Measurements from ENCODE around the gene DAP. TPM values are rescaled to one million over a fixed set of nuclear protein-coding genes. Genes with fewer than 3 reads are reported as not detected.

The DAP gene
- total and polyA plus RNA-seq, 4 donors = 36.6 to 122 (median 101) TPM

DNA sequence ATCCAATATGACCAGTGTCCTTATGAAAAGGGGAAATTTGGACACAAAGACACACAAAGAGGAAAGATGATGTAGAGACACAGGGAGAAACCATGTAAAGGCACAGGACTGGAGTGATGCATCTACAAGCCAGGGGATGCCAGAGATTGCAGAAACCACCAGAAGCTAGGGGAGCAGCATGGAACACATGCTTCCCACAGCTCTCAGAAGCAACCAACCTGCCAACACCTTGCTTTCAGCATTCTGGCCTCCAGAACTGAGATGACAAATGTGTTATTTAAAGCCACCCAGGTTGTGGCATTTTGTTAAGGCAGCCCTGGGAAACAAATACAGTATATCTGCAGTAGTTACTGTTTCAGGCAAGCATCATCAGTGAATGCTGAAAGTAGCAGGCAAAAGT is 23.2 kb downstream of the DAP start:
- H3K4me1 ChIP-seq (ENCODE audit: control insufficient read depth in 4 of 4, insufficient read depth in 4 of 4, low read length in 3 of 4) = peaks cover 11 to 51% (median 30%) of the 10 kb centered on the region in 4 donors
- H3K9ac ChIP-seq (ENCODE audit: low read depth in 1 of 2, low read length in 2 of 2) = no peak overlapping the region
- peaks cover 0 to 4% (median under 1%) of the 10 kb centered on the region in 4 donors for H3K36me3 ChIP-seq (ENCODE audit: control insufficient read depth in 4 of 4, insufficient read depth in 3 of 4, low read depth in 1 of 4, low read length in 3 of 4)
- H3K9me3 ChIP-seq (ENCODE audit: control insufficient read depth in 4 of 4, low read length in 3 of 4) = no peaks in the 10 kb centered on the region
- peak overlapping the region in 1 of 2 donors; percentile 62 for H3K27ac ChIP-seq (ENCODE audit: low read depth in 1 of 2, low read length in 2 of 2)
- no peaks in the 10 kb centered on the region for H3K27me3 ChIP-seq (ENCODE audit: control insufficient read depth in 4 of 4, insufficient read depth in 4 of 4, low read length in 3 of 4)
- TF ChIP-seq RXRA (IDR thresholded peaks at IDR 0.05) = no peak
- TF ChIP-seq, protein P1, sequence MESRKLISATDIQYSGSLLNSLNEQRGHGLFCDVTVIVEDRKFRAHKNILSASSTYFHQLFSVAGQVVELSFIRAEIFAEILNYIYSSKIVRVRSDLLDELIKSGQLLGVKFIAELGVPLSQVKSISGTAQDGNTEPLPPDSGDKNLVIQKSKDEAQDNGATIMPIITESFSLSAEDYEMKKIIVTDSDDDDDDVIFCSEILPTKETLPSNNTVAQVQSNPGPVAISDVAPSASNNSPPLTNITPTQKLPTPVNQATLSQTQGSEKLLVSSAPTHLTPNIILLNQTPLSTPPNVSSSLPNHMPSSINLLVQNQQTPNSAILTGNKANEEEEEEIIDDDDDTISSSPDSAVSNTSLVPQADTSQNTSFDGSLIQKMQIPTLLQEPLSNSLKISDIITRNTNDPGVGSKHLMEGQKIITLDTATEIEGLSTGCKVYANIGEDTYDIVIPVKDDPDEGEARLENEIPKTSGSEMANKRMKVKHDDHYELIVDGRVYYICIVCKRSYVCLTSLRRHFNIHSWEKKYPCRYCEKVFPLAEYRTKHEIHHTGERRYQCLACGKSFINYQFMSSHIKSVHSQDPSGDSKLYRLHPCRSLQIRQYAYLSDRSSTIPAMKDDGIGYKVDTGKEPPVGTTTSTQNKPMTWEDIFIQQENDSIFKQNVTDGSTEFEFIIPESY (IDR thresholded peaks at IDR 0.05) = no peak
- TF ChIP-seq, protein P2, sequence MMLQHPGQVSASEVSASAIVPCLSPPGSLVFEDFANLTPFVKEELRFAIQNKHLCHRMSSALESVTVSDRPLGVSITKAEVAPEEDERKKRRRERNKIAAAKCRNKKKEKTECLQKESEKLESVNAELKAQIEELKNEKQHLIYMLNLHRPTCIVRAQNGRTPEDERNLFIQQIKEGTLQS (IDR thresholded peaks at IDR 0.05) = no peak
- no peak for TF ChIP-seq HNF4A (conservative IDR thresholded peaks at IDR 0.05)
- TF ChIP-seq, protein P3, sequence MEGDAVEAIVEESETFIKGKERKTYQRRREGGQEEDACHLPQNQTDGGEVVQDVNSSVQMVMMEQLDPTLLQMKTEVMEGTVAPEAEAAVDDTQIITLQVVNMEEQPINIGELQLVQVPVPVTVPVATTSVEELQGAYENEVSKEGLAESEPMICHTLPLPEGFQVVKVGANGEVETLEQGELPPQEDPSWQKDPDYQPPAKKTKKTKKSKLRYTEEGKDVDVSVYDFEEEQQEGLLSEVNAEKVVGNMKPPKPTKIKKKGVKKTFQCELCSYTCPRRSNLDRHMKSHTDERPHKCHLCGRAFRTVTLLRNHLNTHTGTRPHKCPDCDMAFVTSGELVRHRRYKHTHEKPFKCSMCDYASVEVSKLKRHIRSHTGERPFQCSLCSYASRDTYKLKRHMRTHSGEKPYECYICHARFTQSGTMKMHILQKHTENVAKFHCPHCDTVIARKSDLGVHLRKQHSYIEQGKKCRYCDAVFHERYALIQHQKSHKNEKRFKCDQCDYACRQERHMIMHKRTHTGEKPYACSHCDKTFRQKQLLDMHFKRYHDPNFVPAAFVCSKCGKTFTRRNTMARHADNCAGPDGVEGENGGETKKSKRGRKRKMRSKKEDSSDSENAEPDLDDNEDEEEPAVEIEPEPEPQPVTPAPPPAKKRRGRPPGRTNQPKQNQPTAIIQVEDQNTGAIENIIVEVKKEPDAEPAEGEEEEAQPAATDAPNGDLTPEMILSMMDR (IDR thresholded peaks at IDR 0.05; ENCODE audit: low read depth, low read length, missing input control) = no peak
- no peak for TF ChIP-seq NR2F2 (IDR thresholded peaks at IDR 0.05)
- no peak for TF ChIP-seq TAF1 (conservative IDR thresholded peaks at IDR 0.05)
- TF ChIP-seq HNF4G (IDR thresholded peaks at IDR 0.05) = no peak
- TF ChIP-seq SP1 (IDR thresholded peaks at IDR 0.05) = no peak
- no peak for DNase-seq (ENCODE audit: low spot score)
- no peak overlapping the region for H3K4me3 ChIP-seq (ENCODE audit: low read depth in 1 of 3, low read length in 3 of 3)

DNA sequence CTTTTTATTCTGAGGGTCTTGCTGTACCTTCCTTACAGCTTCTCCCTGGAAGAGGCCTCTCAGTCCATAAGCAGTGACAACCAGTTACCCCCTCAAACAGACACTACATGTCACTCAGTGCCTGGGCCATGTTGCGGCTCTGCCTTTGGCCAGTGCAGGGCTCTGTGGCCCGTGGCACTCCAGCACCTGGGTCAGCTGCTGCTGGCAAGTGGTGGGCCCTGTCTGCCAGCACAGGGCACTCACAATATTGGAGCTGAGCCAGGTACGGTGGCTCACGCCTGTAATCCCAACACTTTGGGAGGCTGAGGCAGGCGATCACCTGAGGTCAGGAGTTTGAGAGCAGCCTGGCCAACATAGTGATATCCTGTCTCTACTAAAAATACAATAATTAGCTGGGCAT is 24.2 kb downstream of the DAP start:
- WGBS = 59% methylated on average over 5 of the region's 5 CpGs
- Histone ChIP-seq H3K36me3 (ENCODE audit: control insufficient read depth in 4 of 4, insufficient read depth in 3 of 4, low read depth in 1 of 4, low read length in 3 of 4) (peaks cover 0 to 4% (median under 1%) of the 10 kb centered on the region in 4 donors), H3K9ac (ENCODE audit: low read depth in 1 of 2, low read length in 2 of 2) (no peak overlapping the region), H3K27ac (ENCODE audit: low read depth in 1 of 2, low read length in 2 of 2) (peak overlapping the region in 1 of 2 donors; percentile 6), H3K4me3 (ENCODE audit: low read depth in 1 of 3, low read length in 3 of 3) (no peak overlapping the region), H3K27me3 (ENCODE audit: control insufficient read depth in 4 of 4, insufficient read depth in 4 of 4, low read length in 3 of 4) (no peaks in the 10 kb centered on the region), H3K9me3 (ENCODE audit: control insufficient read depth in 4 of 4, low read length in 3 of 4) (no peaks in the 10 kb centered on the region), H3K4me1 (ENCODE audit: control insufficient read depth in 4 of 4, insufficient read depth in 4 of 4, low read length in 3 of 4) (peaks cover 11 to 52% (median 30%) of the 10 kb centered on the region in 4 donors)
- no peak for DNase-seq (ENCODE audit: low spot score)
- no peak for TF ChIP-seq TAF1 (conservative IDR thresholded peaks at IDR 0.05)
- no peak for TF ChIP-seq YY1 (IDR thresholded peaks at IDR 0.05)
- no peak for TF ChIP-seq HNF4A (conservative IDR thresholded peaks at IDR 0.05)
- TF ChIP-seq SP1 (IDR thresholded peaks at IDR 0.05) = no peak
- TF ChIP-seq, protein P4, sequence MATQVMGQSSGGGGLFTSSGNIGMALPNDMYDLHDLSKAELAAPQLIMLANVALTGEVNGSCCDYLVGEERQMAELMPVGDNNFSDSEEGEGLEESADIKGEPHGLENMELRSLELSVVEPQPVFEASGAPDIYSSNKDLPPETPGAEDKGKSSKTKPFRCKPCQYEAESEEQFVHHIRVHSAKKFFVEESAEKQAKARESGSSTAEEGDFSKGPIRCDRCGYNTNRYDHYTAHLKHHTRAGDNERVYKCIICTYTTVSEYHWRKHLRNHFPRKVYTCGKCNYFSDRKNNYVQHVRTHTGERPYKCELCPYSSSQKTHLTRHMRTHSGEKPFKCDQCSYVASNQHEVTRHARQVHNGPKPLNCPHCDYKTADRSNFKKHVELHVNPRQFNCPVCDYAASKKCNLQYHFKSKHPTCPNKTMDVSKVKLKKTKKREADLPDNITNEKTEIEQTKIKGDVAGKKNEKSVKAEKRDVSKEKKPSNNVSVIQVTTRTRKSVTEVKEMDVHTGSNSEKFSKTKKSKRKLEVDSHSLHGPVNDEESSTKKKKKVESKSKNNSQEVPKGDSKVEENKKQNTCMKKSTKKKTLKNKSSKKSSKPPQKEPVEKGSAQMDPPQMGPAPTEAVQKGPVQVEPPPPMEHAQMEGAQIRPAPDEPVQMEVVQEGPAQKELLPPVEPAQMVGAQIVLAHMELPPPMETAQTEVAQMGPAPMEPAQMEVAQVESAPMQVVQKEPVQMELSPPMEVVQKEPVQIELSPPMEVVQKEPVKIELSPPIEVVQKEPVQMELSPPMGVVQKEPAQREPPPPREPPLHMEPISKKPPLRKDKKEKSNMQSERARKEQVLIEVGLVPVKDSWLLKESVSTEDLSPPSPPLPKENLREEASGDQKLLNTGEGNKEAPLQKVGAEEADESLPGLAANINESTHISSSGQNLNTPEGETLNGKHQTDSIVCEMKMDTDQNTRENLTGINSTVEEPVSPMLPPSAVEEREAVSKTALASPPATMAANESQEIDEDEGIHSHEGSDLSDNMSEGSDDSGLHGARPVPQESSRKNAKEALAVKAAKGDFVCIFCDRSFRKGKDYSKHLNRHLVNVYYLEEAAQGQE (IDR thresholded peaks at IDR 0.05) = no peak
- no peak for TF ChIP-seq FOXA2 (IDR thresholded peaks at IDR 0.05)
- TF ChIP-seq, protein P2 (IDR thresholded peaks at IDR 0.05) = no peak
- TF ChIP-seq, protein P1 (IDR thresholded peaks at IDR 0.05) = no peak
- no peak for TF ChIP-seq RXRA (IDR thresholded peaks at IDR 0.05)
- no peak for TF ChIP-seq JUND (IDR thresholded peaks at IDR 0.05)
